ENCODE measurements around the gene IL23R.

DNA sequence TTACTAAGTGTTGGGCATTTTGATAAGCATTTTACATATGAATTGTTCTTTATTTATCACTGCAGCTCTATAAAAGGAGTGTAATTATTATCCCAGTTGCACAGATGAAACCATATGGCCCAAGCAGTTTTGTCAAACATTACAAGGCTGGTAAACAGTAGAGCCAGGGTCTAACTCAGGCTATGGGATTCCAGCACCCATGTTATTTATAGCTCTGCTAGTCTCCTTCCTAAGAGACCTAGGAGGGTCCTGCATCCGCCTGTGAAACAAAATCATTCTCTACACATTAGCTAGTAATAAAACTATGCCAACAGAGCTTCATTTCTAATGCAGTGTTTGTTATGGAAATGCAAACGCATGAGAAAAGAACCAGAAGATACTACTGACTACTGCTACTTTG lies 58.6 kb downstream of the IL23R start:
- TF ChIP-seq POLR2AphosphoS5 (IDR thresholded peaks at IDR 0.05; ENCODE audit: low read depth, low read length), result no peak
- TF ChIP-seq, protein P1, sequence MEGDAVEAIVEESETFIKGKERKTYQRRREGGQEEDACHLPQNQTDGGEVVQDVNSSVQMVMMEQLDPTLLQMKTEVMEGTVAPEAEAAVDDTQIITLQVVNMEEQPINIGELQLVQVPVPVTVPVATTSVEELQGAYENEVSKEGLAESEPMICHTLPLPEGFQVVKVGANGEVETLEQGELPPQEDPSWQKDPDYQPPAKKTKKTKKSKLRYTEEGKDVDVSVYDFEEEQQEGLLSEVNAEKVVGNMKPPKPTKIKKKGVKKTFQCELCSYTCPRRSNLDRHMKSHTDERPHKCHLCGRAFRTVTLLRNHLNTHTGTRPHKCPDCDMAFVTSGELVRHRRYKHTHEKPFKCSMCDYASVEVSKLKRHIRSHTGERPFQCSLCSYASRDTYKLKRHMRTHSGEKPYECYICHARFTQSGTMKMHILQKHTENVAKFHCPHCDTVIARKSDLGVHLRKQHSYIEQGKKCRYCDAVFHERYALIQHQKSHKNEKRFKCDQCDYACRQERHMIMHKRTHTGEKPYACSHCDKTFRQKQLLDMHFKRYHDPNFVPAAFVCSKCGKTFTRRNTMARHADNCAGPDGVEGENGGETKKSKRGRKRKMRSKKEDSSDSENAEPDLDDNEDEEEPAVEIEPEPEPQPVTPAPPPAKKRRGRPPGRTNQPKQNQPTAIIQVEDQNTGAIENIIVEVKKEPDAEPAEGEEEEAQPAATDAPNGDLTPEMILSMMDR (IDR thresholded peaks at IDR 0.05), result no peak
- TF ChIP-seq SIN3A (IDR thresholded peaks at IDR 0.05; ENCODE audit: borderline replicate concordance, insufficient read depth, low read depth, low read length), result no peak
- no peak for TF ChIP-seq TCF7L2 (IDR thresholded peaks at IDR 0.05; ENCODE audit: low read depth, low read length)
- TF ChIP-seq, protein P2, sequence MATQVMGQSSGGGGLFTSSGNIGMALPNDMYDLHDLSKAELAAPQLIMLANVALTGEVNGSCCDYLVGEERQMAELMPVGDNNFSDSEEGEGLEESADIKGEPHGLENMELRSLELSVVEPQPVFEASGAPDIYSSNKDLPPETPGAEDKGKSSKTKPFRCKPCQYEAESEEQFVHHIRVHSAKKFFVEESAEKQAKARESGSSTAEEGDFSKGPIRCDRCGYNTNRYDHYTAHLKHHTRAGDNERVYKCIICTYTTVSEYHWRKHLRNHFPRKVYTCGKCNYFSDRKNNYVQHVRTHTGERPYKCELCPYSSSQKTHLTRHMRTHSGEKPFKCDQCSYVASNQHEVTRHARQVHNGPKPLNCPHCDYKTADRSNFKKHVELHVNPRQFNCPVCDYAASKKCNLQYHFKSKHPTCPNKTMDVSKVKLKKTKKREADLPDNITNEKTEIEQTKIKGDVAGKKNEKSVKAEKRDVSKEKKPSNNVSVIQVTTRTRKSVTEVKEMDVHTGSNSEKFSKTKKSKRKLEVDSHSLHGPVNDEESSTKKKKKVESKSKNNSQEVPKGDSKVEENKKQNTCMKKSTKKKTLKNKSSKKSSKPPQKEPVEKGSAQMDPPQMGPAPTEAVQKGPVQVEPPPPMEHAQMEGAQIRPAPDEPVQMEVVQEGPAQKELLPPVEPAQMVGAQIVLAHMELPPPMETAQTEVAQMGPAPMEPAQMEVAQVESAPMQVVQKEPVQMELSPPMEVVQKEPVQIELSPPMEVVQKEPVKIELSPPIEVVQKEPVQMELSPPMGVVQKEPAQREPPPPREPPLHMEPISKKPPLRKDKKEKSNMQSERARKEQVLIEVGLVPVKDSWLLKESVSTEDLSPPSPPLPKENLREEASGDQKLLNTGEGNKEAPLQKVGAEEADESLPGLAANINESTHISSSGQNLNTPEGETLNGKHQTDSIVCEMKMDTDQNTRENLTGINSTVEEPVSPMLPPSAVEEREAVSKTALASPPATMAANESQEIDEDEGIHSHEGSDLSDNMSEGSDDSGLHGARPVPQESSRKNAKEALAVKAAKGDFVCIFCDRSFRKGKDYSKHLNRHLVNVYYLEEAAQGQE (IDR thresholded peaks at IDR 0.05; ENCODE audit: insufficient read depth in 1 of 2, low read depth in 2 of 2, low read length in 1 of 2), result no peak
